PC-9 (cell line): ENCODE data around the gene RHBDD3. TPM values are rescaled to one million over a fixed set of nuclear protein-coding genes. Genes with fewer than 3 reads are reported as not detected.

Source experiments
- BruUV-seq: library from RNA; stranded (reverse); fragments of 400-500 nt; replicated peaks from 2 replicates; lab custom pipeline; 2021; lab: Mats Ljungman, UMichigan
- CTCF ChIA-PET: fragments of 300-600 bp; sonication (Branson Sonifier 250); formaldehyde crosslinking; loops from one replicate; lab custom pipeline; 2022; ENCODE audit warnings: antibody characterized with exemption; lab: Charles Lee
- POLR2A ChIA-PET: fragments of 300-600 bp; sonication (Branson Sonifier 250); formaldehyde crosslinking; loops from one replicate; lab custom pipeline; 2022; ENCODE audit warnings: antibody characterized with exemption; ENCODE audit not compliant: unreplicated experiment; lab: Charles Lee
- DNase-seq, 2 experiments: peaks; one replicate each; pipeline versions ENCODE4 v3.0.0 to v3.0.0-alpha.2; 2015 to 2022; ENCODE audit warnings: mixed read lengths in 1 of 2
- H2AFZ ChIP-seq: fragments of 200-600 bp; sonication (generic); 2 replicates; pipeline ENCODE4 v1.8.1; 2017; ENCODE audit warnings: antibody characterized with exemption
- H3F3A ChIP-seq: fragments of 200-600 bp; sonication (generic); 2 replicates; pipeline ENCODE4 v1.8.1; 2017; ENCODE audit warnings: antibody characterized with exemption, mild to moderate bottlenecking, low read depth; ENCODE audit not compliant: insufficient read depth
- H3K27ac ChIP-seq: fragments of 200-600 bp; sonication (generic); 2 replicates; pipeline ENCODE4 v1.6.1; 2016; ENCODE audit warnings: mixed run types
- H3K27me3 ChIP-seq: fragments of 200-600 bp; sonication (generic); 2 replicates; pipeline ENCODE4 v1.6.1; 2016; ENCODE audit warnings: low read depth, mixed run types; ENCODE audit not compliant: insufficient read depth
- H3K36me3 ChIP-seq: fragments of 200-600 bp; sonication (generic); 2 replicates; pipeline ENCODE4 v1.6.1; 2016; ENCODE audit warnings: low read depth, mixed run types
- H3K4me1 ChIP-seq: fragments of 200-600 bp; sonication (generic); replicated peaks from 2 replicates; pipeline ENCODE4 v1.6.1; 2016; ENCODE audit warnings: mixed run types; ENCODE audit not compliant: insufficient read depth
- H3K4me2 ChIP-seq: fragments of 200-600 bp; sonication (generic); 2 replicates; pipeline ENCODE4 v1.6.1; 2017; ENCODE audit warnings: mixed run types
- H3K4me3 ChIP-seq: fragments of 200-600 bp; sonication (generic); 2 replicates; pipeline ENCODE4 v1.6.1; 2016; ENCODE audit warnings: mixed run types
- H3K79me2 ChIP-seq: fragments of 200-600 bp; sonication (generic); 2 replicates; pipeline ENCODE4 v1.6.1; 2017; ENCODE audit warnings: low read depth, mixed run types
- H3K9me2 ChIP-seq: fragments of 200-600 bp; sonication (generic); 2 replicates; pipeline ENCODE4 v1.8.1; 2017; ENCODE audit warnings: mild to moderate bottlenecking; ENCODE audit not compliant: insufficient read depth
- H3K9me3 ChIP-seq: fragments of 200-600 bp; sonication (generic); 2 replicates; pipeline ENCODE4 v1.8.1; 2016; ENCODE audit warnings: low read depth; ENCODE audit not compliant: insufficient read depth
- H4K20me1 ChIP-seq: fragments of 200-600 bp; sonication (generic); 2 replicates; pipeline ENCODE4 v1.8.1; 2017; ENCODE audit not compliant: insufficient read depth
- EZH2 ChIP-seq: fragments of 200-600 bp; sonication (generic); IDR thresholded peaks from 2 replicates; pipeline ENCODE4 v1.8.0; 2017; ENCODE audit warnings: antibody characterized with exemption, low read depth
- intact Hi-C: fragments of 100-400 bp; cut with micrococcal nuclease; formaldehyde crosslinking; loops from one replicate; pipeline ENCODE4 v1.10.0; 2022; ENCODE audit not compliant: unreplicated experiment
- total RNA-seq: library from RNA; stranded (reverse); gene quantifications from 2 replicates; pipeline ENCODE4 v1.2.3, GENCODE V29; 2021
- TF ChIP-seq, protein P1 (sequence below): fragments of 200-600 bp; sonication (generic); conservative IDR thresholded peaks from 2 replicates; pipeline ENCODE4 v1.6.1; 2017; ENCODE audit warnings: mixed run types, antibody characterized with exemption, mild to moderate bottlenecking, moderate library complexity

Gene RHBDD3
- total RNA-seq, 1 experiment from 2014 or later = 17.6 TPM

DNA sequence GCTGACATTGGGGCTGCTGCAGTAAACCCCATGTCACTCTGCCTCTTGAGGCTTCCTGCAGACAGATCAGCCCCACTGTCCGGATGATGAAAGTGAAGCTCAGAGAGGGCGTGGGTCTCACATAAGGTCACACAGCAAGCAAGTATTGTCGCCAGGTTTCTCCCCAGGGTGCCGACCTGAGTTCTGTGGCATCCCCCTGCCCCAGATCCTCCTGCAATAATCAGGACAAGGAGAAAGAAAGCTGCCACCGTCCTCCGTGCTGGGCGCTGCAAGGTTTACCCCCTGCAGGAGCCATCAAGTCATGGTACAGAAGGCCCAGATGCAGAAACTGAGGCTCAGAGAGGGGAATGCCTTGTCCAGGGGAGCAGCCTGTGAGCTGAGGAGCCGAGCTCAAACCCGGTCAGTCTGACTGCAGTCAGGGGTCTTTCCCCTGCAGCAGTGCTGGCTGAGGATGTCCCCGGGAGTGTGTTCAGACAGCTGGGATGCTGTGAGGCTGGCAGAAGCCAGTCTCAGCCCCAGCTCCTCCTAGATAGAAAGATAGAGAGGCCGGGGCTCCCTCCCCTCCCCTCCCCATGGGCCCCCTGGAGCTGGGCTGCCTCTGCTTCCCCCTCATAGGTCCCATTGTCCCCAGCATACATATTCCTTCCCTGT lies 48.9 kb downstream of the RHBDD3 start:
- no peaks in the 10 kb centered on the region for H4K20me1 ChIP-seq
- no peaks in the 10 kb centered on the region for H3K9me2 ChIP-seq
- CTCF ChIA-PET = no interaction called here
- no peaks in the 10 kb centered on the region for H3K4me1 ChIP-seq
- H3K79me2 ChIP-seq = no peaks in the 10 kb centered on the region
- POLR2A ChIA-PET = no interaction called here
- peaks cover 8% of the 10 kb centered on the region; the same call in 1 of the 2 replicates for H3K27me3 ChIP-seq
- H3F3A ChIP-seq = no peaks in the 10 kb centered on the region
- BruUV-seq = no TSS peak
- no peak overlapping the region for H3K4me3 ChIP-seq
- no peak overlapping the region for H3K4me2 ChIP-seq
- intact Hi-C loops = no loop called here
- DNase-seq = no peak
- H3K36me3 ChIP-seq = no peaks in the 10 kb centered on the region
- no peak overlapping the region for H3K27ac ChIP-seq
- no peak for TF ChIP-seq EZH2
- TF ChIP-seq, protein P1, sequence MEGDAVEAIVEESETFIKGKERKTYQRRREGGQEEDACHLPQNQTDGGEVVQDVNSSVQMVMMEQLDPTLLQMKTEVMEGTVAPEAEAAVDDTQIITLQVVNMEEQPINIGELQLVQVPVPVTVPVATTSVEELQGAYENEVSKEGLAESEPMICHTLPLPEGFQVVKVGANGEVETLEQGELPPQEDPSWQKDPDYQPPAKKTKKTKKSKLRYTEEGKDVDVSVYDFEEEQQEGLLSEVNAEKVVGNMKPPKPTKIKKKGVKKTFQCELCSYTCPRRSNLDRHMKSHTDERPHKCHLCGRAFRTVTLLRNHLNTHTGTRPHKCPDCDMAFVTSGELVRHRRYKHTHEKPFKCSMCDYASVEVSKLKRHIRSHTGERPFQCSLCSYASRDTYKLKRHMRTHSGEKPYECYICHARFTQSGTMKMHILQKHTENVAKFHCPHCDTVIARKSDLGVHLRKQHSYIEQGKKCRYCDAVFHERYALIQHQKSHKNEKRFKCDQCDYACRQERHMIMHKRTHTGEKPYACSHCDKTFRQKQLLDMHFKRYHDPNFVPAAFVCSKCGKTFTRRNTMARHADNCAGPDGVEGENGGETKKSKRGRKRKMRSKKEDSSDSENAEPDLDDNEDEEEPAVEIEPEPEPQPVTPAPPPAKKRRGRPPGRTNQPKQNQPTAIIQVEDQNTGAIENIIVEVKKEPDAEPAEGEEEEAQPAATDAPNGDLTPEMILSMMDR = no peak
- no peaks in the 10 kb centered on the region for H3K9me3 ChIP-seq
- H2AFZ ChIP-seq = no peak overlapping the region

DNA sequence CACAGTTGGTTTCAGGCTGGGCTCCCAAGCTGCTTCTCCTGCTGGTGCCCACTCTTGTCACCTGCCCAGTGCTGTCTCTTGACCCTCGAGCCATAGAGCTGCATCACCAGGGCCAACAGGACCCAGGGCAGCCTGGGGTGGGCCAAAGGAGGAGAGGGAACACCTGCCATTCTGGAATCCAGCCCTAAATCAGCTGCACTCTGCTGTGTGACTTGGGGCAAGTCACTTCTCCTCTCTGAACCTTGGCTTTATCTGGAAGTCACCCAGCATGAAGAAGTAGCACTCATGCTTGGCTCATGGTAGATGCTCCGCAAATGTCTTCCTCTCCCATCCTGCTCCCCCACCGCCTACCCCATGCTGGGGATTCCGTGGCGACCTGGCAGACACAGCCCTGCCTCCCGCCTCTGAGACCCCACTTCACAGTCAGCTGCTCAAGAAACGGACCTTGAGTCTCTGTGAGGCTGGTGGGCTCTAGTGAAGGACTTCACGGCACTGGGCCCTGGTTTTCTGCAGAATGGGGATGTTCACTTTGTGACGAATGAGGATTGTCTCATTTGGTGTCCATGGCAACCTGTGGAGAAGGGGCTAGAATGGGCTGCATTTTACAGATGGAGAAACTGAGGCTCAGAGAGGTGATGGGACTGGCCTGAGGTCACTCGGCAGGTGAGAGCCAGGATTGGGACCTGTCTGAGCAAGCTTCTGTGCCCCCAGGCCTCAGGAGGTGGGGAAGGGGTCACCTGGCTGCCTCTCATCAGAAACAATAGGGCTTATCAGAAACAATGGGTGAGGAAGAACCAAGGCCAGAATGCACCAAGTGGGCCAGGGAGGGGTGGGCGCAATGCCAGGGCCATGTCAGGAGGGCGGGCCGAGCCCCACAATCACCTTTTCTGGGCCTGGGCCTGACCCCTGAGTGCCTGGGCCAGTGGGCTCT lies 49.7 kb downstream of the RHBDD3 start:
- Histone ChIP-seq H3K36me3 (no peaks in the 10 kb centered on the region), H3K9me2 (no peaks in the 10 kb centered on the region), H4K20me1 (no peaks in the 10 kb centered on the region), H3K79me2 (no peaks in the 10 kb centered on the region), H3K4me1 (no peaks in the 10 kb centered on the region), H3K4me3 (no peak overlapping the region), H3K9me3 (no peaks in the 10 kb centered on the region), H3K27me3 (peaks cover 8% of the 10 kb centered on the region; the same call in 1 of the 2 replicates), H3K27ac (no peak overlapping the region), H3K4me2 (no peak overlapping the region), H3F3A (no peaks in the 10 kb centered on the region), H2AFZ (no peak overlapping the region)
- intact Hi-C loops = no loop called here
- CTCF ChIA-PET = no interaction called here
- DNase-seq = no peak
- BruUV-seq = no TSS peak
- POLR2A ChIA-PET = no interaction called here
- no peak for TF ChIP-seq EZH2

DNA sequence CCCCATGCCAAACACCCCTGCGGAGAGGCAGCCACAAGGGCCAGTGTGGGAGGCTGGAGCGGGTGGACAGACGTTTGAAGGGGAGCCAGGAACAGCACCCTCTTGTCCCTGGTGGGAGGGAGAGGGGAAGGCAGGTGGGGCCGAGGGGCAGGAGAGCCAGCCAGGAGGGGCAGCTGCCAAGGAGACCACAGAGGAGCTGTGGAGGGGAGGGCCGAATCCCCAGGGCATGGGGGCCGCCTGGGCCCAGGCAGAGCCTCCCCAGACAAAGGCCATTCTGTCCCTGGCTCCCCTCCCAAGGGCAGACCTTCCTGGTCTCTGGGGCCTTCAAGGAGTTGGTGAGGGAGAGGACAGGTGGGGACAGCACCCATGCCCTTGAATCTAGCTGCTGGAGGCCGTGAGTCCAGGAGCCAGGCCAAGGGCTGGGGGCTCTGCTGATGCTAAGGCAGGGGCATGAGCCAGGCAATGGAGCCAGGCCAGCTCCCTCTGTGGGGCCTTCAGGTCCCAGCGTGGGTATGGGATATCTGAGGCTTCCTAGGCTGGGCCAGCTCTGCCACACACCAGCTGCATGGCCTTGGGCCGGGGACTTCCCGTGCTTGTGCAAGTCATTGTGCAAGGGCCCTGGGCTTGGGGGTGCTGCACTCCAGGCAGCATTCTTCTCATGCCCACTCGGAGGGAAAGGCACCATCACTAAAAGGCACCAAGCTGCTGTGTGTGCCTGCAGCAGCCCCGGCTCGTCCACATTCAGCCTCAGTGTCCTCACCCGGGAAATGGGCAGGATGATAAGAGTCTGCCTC lies 50.7 kb downstream of the RHBDD3 start:
- Histone ChIP-seq H3K9me3 (no peaks in the 10 kb centered on the region), H3K4me2 (no peak overlapping the region), H3K9me2 (no peaks in the 10 kb centered on the region), H3K27me3 (peaks cover 13% of the 10 kb centered on the region; the same call in 1 of the 2 replicates), H3K4me3 (no peak overlapping the region), H3K79me2 (no peaks in the 10 kb centered on the region), H3F3A (no peaks in the 10 kb centered on the region), H3K27ac (no peak overlapping the region), H2AFZ (no peak overlapping the region), H3K4me1 (no peaks in the 10 kb centered on the region), H3K36me3 (no peaks in the 10 kb centered on the region), H4K20me1 (no peaks in the 10 kb centered on the region)
- ChIA-PET CTCF (no interaction called here), POLR2A (interaction anchor here (0.5 kb wide), 1 partner anchor 460 kb away, joined by 3 read pairs; no protein-coding TSS in a partner anchor)
- TF ChIP-seq EZH2 = no peak
- TF ChIP-seq, protein P1 = no peak
- BruUV-seq = no TSS peak
- intact Hi-C loops = no loop called here
- DNase-seq = no peak
